A549 treated with AZD2906 at 1 μM for 4 hours (cell line): ENCODE data around the gene SPC25. TPM values are rescaled to one million over a fixed set of nuclear protein-coding genes. Genes with fewer than 3 reads are reported as not detected.

Experiments
- total RNA-seq: library from RNA; stranded (reverse); fragments of 200-300 nt; extraction: Qiagen RNA extraction; gene quantifications from 5 replicates; pipeline ENCODE4 v1.2.3, GENCODE V29; 2022

SPC25 gene
- 15.2 to 19.4 TPM (median 18.3 TPM) in 5 replicates for total RNA-seq

GRCh38 chr2:168890006-168890782, at the start of gene SPC25:
TSS of gene SPC25 (minus strand) at chr2:168890430. CDS start at chr2:168889519, 911 bp downstream.

GRCh38 chr2:168901003-168901402, 10.8 kb upstream of the SPC25 start, which contains the start of gene G6PC2:
TSS of gene G6PC2 (plus strand) at chr2:168901291. CDS start at chr2:168901332, 41 bp downstream.

Other genes starting within 250 kb of the SPC25 start
- gene NOSTRIN, start 87.8 kb downstream of the SPC25 start, total RNA-seq = 1.2 to 2.5 TPM (median 1.9 TPM) in 5 replicates
- not detected in 5 replicates for gene G6PC2, start 10.9 kb upstream of the SPC25 start, total RNA-seq
- gene ABCB11, start 140.9 kb upstream of the SPC25 start, total RNA-seq = 0.01 to 0.06 TPM (median 0.02 TPM) in 5 replicates
- 3.1 to 3.9 TPM (median 3.4 TPM) in 5 replicates for gene DHRS9, start 179.1 kb upstream of the SPC25 start, total RNA-seq